SK-N-SH treated with all-trans-retinoic acid at 6 μM for 48 hours (cell line): ENCODE measurements around the gene LYPD8.
"Not testable (repeated sequence)": the region's sequence is repeated elsewhere in the genome, so short reads cannot be mapped to it uniquely, and the experiment has no call there.

ENCODE experiments used
- ARNTL ChIP-seq: fragments of 450-650 bp; formaldehyde crosslinking; IDR thresholded peaks from 2 replicates; pipeline ENCODE4 v1.5.0; 2020; ENCODE audit warnings: low read depth, mild to moderate bottlenecking, moderate library complexity, borderline replicate concordance
- BACH2 ChIP-seq: fragments of 250-450 bp; sonication (Bioruptor Pico); IDR thresholded peaks from 2 replicates; pipeline ENCODE4 v1.9.0; 2021; ENCODE audit warnings: mild to moderate bottlenecking, borderline replicate concordance
- CSRNP3 ChIP-seq: fragments of 250-450 bp; sonication (Bioruptor Pico); IDR thresholded peaks from 2 replicates; pipeline ENCODE4 v1.5.1; 2021; ENCODE audit warnings: mild to moderate bottlenecking, moderate library complexity
- ISL1 ChIP-seq: fragments of 250-450 bp; sonication (Bioruptor Pico); IDR thresholded peaks from 2 replicates; pipeline ENCODE4 v2.1.2; 2022; ENCODE audit warnings: mild to moderate bottlenecking, moderate library complexity
- PPARA ChIP-seq: fragments of 250-450 bp; sonication (Bioruptor Pico); IDR thresholded peaks from 2 replicates; pipeline ENCODE4 v1.5.0; 2020; ENCODE audit warnings: mild to moderate bottlenecking, borderline replicate concordance
- RARB ChIP-seq: fragments of 250-450 bp; sonication (Bioruptor Pico); IDR thresholded peaks from 2 replicates; pipeline ENCODE4 v1.8.0; 2021; ENCODE audit warnings: mild to moderate bottlenecking, moderate library complexity
- SNAI2 ChIP-seq: fragments of 250-450 bp; sonication (Bioruptor Pico); IDR thresholded peaks from 2 replicates; pipeline ENCODE4 v1.5.0; 2020; ENCODE audit warnings: mild to moderate bottlenecking, moderate library complexity
- ZC3H10 ChIP-seq: fragments of 250-450 bp; sonication (Bioruptor Pico); IDR thresholded peaks from 2 replicates; pipeline ENCODE4 v1.5.1; 2021; ENCODE audit warnings: mild to moderate bottlenecking, moderate library complexity
- ZFP3 ChIP-seq: fragments of 250-450 bp; sonication (Bioruptor Pico); IDR thresholded peaks from 2 replicates; pipeline ENCODE4 v1.5.0; 2020; ENCODE audit warnings: mild to moderate bottlenecking, moderate library complexity
- ZNF565 ChIP-seq: fragments of 450-650 bp; formaldehyde crosslinking; conservative IDR thresholded peaks from 2 replicates; pipeline ENCODE4 v1.5.0; 2020; ENCODE audit warnings: low read depth, mild to moderate bottlenecking, moderate library complexity
- ZNF8 ChIP-seq: fragments of 450-650 bp; formaldehyde crosslinking; IDR thresholded peaks from 2 replicates; pipeline ENCODE4 v1.5.0; 2020; ENCODE audit warnings: mild to moderate bottlenecking, moderate library complexity
- TF ChIP-seq, protein P1 (sequence below): fragments of 250-450 bp; sonication (Bioruptor Pico); IDR thresholded peaks from 2 replicates; pipeline ENCODE4 v1.5.0; 2020; ENCODE audit warnings: mild to moderate bottlenecking, moderate library complexity

GRCh38 chr1:248794663-248795062 lies 39.1 kb upstream of the LYPD8 start:
- not testable (repeated sequence) for TF ChIP-seq ARNTL; ZNF565 (CRISPR knock-in tag); PPARA; SNAI2 (CRISPR knock-in tag); ISL1 (CRISPR knock-in tag); ZNF8 (CRISPR knock-in tag); CSRNP3 (CRISPR knock-in tag); RARB (CRISPR knock-in tag); BACH2 (CRISPR knock-in tag); ZFP3 (CRISPR knock-in tag); ZC3H10
- TF ChIP-seq, protein P1, sequence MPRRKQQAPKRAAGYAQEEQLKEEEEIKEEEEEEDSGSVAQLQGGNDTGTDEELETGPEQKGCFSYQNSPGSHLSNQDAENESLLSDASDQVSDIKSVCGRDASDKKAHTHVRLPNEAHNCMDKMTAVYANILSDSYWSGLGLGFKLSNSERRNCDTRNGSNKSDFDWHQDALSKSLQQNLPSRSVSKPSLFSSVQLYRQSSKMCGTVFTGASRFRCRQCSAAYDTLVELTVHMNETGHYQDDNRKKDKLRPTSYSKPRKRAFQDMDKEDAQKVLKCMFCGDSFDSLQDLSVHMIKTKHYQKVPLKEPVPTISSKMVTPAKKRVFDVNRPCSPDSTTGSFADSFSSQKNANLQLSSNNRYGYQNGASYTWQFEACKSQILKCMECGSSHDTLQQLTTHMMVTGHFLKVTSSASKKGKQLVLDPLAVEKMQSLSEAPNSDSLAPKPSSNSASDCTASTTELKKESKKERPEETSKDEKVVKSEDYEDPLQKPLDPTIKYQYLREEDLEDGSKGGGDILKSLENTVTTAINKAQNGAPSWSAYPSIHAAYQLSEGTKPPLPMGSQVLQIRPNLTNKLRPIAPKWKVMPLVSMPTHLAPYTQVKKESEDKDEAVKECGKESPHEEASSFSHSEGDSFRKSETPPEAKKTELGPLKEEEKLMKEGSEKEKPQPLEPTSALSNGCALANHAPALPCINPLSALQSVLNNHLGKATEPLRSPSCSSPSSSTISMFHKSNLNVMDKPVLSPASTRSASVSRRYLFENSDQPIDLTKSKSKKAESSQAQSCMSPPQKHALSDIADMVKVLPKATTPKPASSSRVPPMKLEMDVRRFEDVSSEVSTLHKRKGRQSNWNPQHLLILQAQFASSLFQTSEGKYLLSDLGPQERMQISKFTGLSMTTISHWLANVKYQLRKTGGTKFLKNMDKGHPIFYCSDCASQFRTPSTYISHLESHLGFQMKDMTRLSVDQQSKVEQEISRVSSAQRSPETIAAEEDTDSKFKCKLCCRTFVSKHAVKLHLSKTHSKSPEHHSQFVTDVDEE (CRISPR knock-in tag) = not testable (repeated sequence)
